ENCODE measurements around the gene ANGPTL2.

Gene ANGPTL2

GRCh38 chr9:127059765-127060361 lies 62.6 kb downstream of the ANGPTL2 start:
- H2AFZ ChIP-seq (ENCODE audit: low read depth, low read length) = no peak overlapping the region
- no peaks in the 10 kb centered on the region for H3K4me1 ChIP-seq (ENCODE audit: low read length)
- no peaks in the 10 kb centered on the region for H3K36me3 ChIP-seq (replicated peaks; ENCODE audit: low read depth, low read length)
- H3K27me3 ChIP-seq (ENCODE audit: low read depth, low read length) = no peaks in the 10 kb centered on the region
- H3K4me2 ChIP-seq (ENCODE audit: low read length) = no peak overlapping the region
- no peak overlapping the region for H3K9ac ChIP-seq (ENCODE audit: low read length)
- H3K4me3 ChIP-seq (ENCODE audit: low read length) = no peak overlapping the region
- H3K79me2 ChIP-seq (ENCODE audit: low read length) = no peaks in the 10 kb centered on the region
- H3K27ac ChIP-seq (ENCODE audit: low read length) = no peak overlapping the region
- no peaks in the 10 kb centered on the region for H3K9me3 ChIP-seq (ENCODE audit: insufficient read depth, low read length)
- TF ChIP-seq, protein P1, sequence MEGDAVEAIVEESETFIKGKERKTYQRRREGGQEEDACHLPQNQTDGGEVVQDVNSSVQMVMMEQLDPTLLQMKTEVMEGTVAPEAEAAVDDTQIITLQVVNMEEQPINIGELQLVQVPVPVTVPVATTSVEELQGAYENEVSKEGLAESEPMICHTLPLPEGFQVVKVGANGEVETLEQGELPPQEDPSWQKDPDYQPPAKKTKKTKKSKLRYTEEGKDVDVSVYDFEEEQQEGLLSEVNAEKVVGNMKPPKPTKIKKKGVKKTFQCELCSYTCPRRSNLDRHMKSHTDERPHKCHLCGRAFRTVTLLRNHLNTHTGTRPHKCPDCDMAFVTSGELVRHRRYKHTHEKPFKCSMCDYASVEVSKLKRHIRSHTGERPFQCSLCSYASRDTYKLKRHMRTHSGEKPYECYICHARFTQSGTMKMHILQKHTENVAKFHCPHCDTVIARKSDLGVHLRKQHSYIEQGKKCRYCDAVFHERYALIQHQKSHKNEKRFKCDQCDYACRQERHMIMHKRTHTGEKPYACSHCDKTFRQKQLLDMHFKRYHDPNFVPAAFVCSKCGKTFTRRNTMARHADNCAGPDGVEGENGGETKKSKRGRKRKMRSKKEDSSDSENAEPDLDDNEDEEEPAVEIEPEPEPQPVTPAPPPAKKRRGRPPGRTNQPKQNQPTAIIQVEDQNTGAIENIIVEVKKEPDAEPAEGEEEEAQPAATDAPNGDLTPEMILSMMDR (IDR thresholded peaks at IDR 0.05; ENCODE audit: low read depth, low read length) = no peak
- no peak for TF ChIP-seq EZH2phosphoT487 (IDR thresholded peaks at IDR 0.05; ENCODE audit: low read depth)
- no peaks in the 10 kb centered on the region for H4K20me1 ChIP-seq (ENCODE audit: insufficient read depth, low read length)

DNA sequence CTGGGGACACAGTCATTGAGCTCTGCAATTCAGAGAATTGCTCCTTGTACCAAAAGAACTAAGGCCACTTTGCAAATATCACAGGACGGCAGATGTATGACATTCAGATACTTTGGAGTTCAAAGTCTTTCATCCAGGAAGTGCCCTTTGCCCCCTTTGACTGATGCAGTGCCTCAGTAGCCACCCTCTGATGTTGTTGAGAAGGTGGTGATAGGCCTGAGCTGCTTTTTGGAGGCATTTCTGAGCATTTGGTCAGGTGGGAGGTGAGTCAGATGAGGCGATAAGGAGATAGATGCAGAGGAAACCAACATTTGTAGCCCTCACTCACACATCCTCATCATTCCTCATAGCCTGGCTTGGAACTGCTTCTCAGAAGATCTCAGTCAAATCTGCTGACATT lies 63.4 kb downstream of the ANGPTL2 start:
- Histone ChIP-seq H4K20me1 (ENCODE audit: insufficient read depth, low read length) (no peaks in the 10 kb centered on the region), H3K36me3 (replicated peaks; ENCODE audit: low read depth, low read length) (no peaks in the 10 kb centered on the region), H3K4me1 (ENCODE audit: low read length) (no peaks in the 10 kb centered on the region), H3K79me2 (ENCODE audit: low read length) (no peaks in the 10 kb centered on the region), H3K27ac (ENCODE audit: low read length) (no peak overlapping the region), H3K9ac (ENCODE audit: low read length) (no peak overlapping the region), H3K4me3 (ENCODE audit: low read length) (no peak overlapping the region), H3K9me3 (ENCODE audit: insufficient read depth, low read length) (no peaks in the 10 kb centered on the region), H2AFZ (ENCODE audit: low read depth, low read length) (no peak overlapping the region), H3K4me2 (ENCODE audit: low read length) (no peak overlapping the region), H3K27me3 (ENCODE audit: low read depth, low read length) (no peaks in the 10 kb centered on the region)
- TF ChIP-seq, protein P1 (IDR thresholded peaks at IDR 0.05; ENCODE audit: low read depth, low read length) = no peak
- TF ChIP-seq EZH2phosphoT487 (IDR thresholded peaks at IDR 0.05; ENCODE audit: low read depth) = no peak

- H3K4me3 ChIP-seq (ENCODE audit: low read length) = no peak overlapping the region
Measured at GRCh38 chr9:127058645-127059021, 63.8 kb downstream of the ANGPTL2 start.

GRCh38 chr9:127058011-127058644 lies 64.3 kb downstream of the ANGPTL2 start:
- Histone ChIP-seq H3K36me3 (replicated peaks; ENCODE audit: low read depth, low read length) (no peaks in the 10 kb centered on the region), H3K9me3 (ENCODE audit: insufficient read depth, low read length) (no peaks in the 10 kb centered on the region), H2AFZ (ENCODE audit: low read depth, low read length) (no peak overlapping the region), H3K4me2 (ENCODE audit: low read length) (no peak overlapping the region), H3K4me3 (ENCODE audit: low read length) (no peak overlapping the region), H3K9ac (ENCODE audit: low read length) (no peak overlapping the region), H3K79me2 (ENCODE audit: low read length) (no peaks in the 10 kb centered on the region), H3K27me3 (ENCODE audit: low read depth, low read length) (no peaks in the 10 kb centered on the region), H3K27ac (ENCODE audit: low read length) (no peak overlapping the region), H3K4me1 (ENCODE audit: low read length) (no peaks in the 10 kb centered on the region), H4K20me1 (ENCODE audit: insufficient read depth, low read length) (no peaks in the 10 kb centered on the region)
- TF ChIP-seq, protein P1 (IDR thresholded peaks at IDR 0.05; ENCODE audit: low read depth, low read length) = no peak
- TF ChIP-seq EZH2phosphoT487 (IDR thresholded peaks at IDR 0.05; ENCODE audit: low read depth) = no peak

More at GRCh38 chr9:127058645-127059021, 63.8 kb downstream of the ANGPTL2 start:
- Histone ChIP-seq H3K27me3 (ENCODE audit: low read depth, low read length) (no peaks in the 10 kb centered on the region), H3K4me2 (ENCODE audit: low read length) (no peak overlapping the region), H3K36me3 (replicated peaks; ENCODE audit: low read depth, low read length) (no peaks in the 10 kb centered on the region), H3K4me1 (ENCODE audit: low read length) (no peaks in the 10 kb centered on the region), H3K27ac (ENCODE audit: low read length) (no peak overlapping the region), H3K79me2 (ENCODE audit: low read length) (no peaks in the 10 kb centered on the region), H3K9ac (ENCODE audit: low read length) (no peak overlapping the region), H4K20me1 (ENCODE audit: insufficient read depth, low read length) (no peaks in the 10 kb centered on the region), H3K9me3 (ENCODE audit: insufficient read depth, low read length) (no peaks in the 10 kb centered on the region), H2AFZ (ENCODE audit: low read depth, low read length) (no peak overlapping the region)
- TF ChIP-seq, protein P1 (IDR thresholded peaks at IDR 0.05; ENCODE audit: low read depth, low read length) = no peak
- no peak for TF ChIP-seq EZH2phosphoT487 (IDR thresholded peaks at IDR 0.05; ENCODE audit: low read depth)
